Endodermal cell (in vitro differentiated cells): Measurements from ENCODE around the gene CD247. TPM values are rescaled to one million over a fixed set of nuclear protein-coding genes. Genes with fewer than 3 reads are reported as not detected.

Experiments used
- DNase-seq: peaks from one replicate; pipeline ENCODE4 v3.0.0-alpha.2; 2017
- H3K27ac ChIP-seq: 2 replicates; pipeline ENCODE4 v1.5.1; 2013; ENCODE audit warnings: mild to moderate bottlenecking, low read depth, low read length, moderate library complexity
- H3K27me3 ChIP-seq: 2 replicates; pipeline ENCODE4 v1.6.1; 2013; ENCODE audit warnings: mild to moderate bottlenecking, low read length, moderate library complexity; ENCODE audit not compliant: insufficient read depth, control insufficient read depth, poor library complexity, severe bottlenecking
- H3K36me3 ChIP-seq: 2 replicates; pipeline ENCODE4 v1.7.0; 2013; ENCODE audit warnings: mild to moderate bottlenecking, low read length, moderate library complexity; ENCODE audit not compliant: control insufficient read depth, insufficient read depth
- H3K4me1 ChIP-seq: one replicate; pipeline ENCODE4 v1.7.0; 2013; ENCODE audit warnings: low read length; ENCODE audit not compliant: control insufficient read depth, insufficient read depth
- H3K4me3 ChIP-seq: 2 replicates; pipeline ENCODE4 v1.5.1; 2013; ENCODE audit warnings: mild to moderate bottlenecking, low read length, moderate library complexity
- H3K9ac ChIP-seq: 2 replicates; pipeline ENCODE4 v1.6.1; 2013; ENCODE audit warnings: mild to moderate bottlenecking, low read length, moderate library complexity; ENCODE audit not compliant: poor library complexity, severe bottlenecking; ENCODE audit errors: extremely low read depth
- H3K9me3 ChIP-seq: 2 replicates; pipeline ENCODE4 v1.6.1; 2013; ENCODE audit warnings: mild to moderate bottlenecking, low read length, moderate library complexity; ENCODE audit not compliant: control insufficient read depth
- H3K27ac Mint-ChIP-seq: 2 replicates; pipeline ENCODE4 v1.8.0; 2020; ENCODE audit warnings: mixed read lengths
- H3K27me3 Mint-ChIP-seq: 2 replicates; pipeline ENCODE4 v1.8.0; 2021; ENCODE audit warnings: mild to moderate bottlenecking, mixed read lengths; ENCODE audit not compliant: insufficient read depth
- H3K36me3 Mint-ChIP-seq: 2 replicates; pipeline ENCODE4 v1.8.0; 2020; ENCODE audit warnings: low read depth, mixed read lengths
- H3K4me1 Mint-ChIP-seq: 2 replicates; pipeline ENCODE4 v1.8.0; 2020; ENCODE audit warnings: mixed read lengths
- H3K4me3 Mint-ChIP-seq: 2 replicates; pipeline ENCODE4 v1.8.0; 2020; ENCODE audit warnings: mild to moderate bottlenecking, moderate library complexity, mixed read lengths
- H3K9me3 Mint-ChIP-seq: 2 replicates; pipeline ENCODE4 v1.8.0; 2020; ENCODE audit warnings: mild to moderate bottlenecking, mixed read lengths
- CTCF ChIP-seq: fragments of 200-600 bp; sonication (generic); conservative IDR thresholded peaks from 2 replicates; pipeline ENCODE4 v1.5.0; 2021; ENCODE audit warnings: antibody characterized with exemption, mild to moderate bottlenecking
- WGBS, 2 experiments: methylation state at CpG; one replicate each; pipeline versions ENCODE4 v1.1.5 to v1.1.7; 2013; ENCODE audit warnings: missing lambda C conversion rate in 2 of 2, mixed read lengths in 1 of 2; ENCODE audit not compliant: insufficient coverage in 1 of 2, insufficient read length in 1 of 2; 5-methylcytosine and 5-hydroxymethylcytosine counted together
- total RNA-seq, 2 donors: library from RNA; stranded (reverse); fragmentation: NEBNext Ultra II Directional in 1 of 2; extraction: Animal tissue kit (Norgen Biotek cat#: 25700) in 1 of 2; gene quantifications; 2 replicates in 1 of 2; 3 replicates in 1 of 2; pipeline ENCODE4 v1.2.1, GENCODE V29; 2021

The CD247 gene
- total RNA-seq, 2 donors from 2014 or later, result 0.46 to 0.55 TPM

GRCh38 chr1:167544447-167545093 lies 26.2 kb upstream of the CD247 start:
- Histone ChIP-seq H3K27me3 (no peaks in the 10 kb centered on the region), H3K4me3 (no peak overlapping the region), H3K9me3 (no peaks in the 10 kb centered on the region), H3K4me1 (peaks cover 3% of the 10 kb centered on the region), H3K27ac (no peak overlapping the region), H3K36me3 (no peaks in the 10 kb centered on the region), H3K9ac (no peak overlapping the region)
- no peak for DNase-seq
- no peaks in the 10 kb centered on the region for H3K36me3 Mint-ChIP-seq
- WGBS, 2 experiments, result 89 to 99% methylated on average over 2 to 3 of the region's 3 CpGs
- TF ChIP-seq CTCF, result no peak
- H3K4me3 Mint-ChIP-seq, result no peak overlapping the region
- peaks cover 8% of the 10 kb centered on the region for H3K4me1 Mint-ChIP-seq
- no peaks in the 10 kb centered on the region for H3K9me3 Mint-ChIP-seq
- no peaks in the 10 kb centered on the region for H3K27me3 Mint-ChIP-seq
- no peak overlapping the region for H3K27ac Mint-ChIP-seq

- Histone ChIP-seq H3K9ac (no peak overlapping the region), H3K9me3 (no peaks in the 10 kb centered on the region), H3K27me3 (no peaks in the 10 kb centered on the region), H3K36me3 (no peaks in the 10 kb centered on the region), H3K27ac (no peak overlapping the region), H3K4me3 (no peak overlapping the region), H3K4me1 (peaks cover 3% of the 10 kb centered on the region)
- TF ChIP-seq CTCF, result no peak
- DNase-seq, result no peak
- no peak overlapping the region for H3K27ac Mint-ChIP-seq
- peaks cover 2% of the 10 kb centered on the region for H3K4me1 Mint-ChIP-seq
- H3K4me3 Mint-ChIP-seq, result no peak overlapping the region
- no peaks in the 10 kb centered on the region for H3K27me3 Mint-ChIP-seq
- no peaks in the 10 kb centered on the region for H3K9me3 Mint-ChIP-seq
- WGBS, 2 experiments, result 92 to 95% methylated on average over 10 to 13 of the region's 13 CpGs
- no peaks in the 10 kb centered on the region for H3K36me3 Mint-ChIP-seq
These were observed 25.1 kb upstream of the CD247 start for GRCh38 chr1:167543199-167543990.

GRCh38 chr1:167542109-167543032 lies 24.0 kb upstream of the CD247 start:
- Mint-ChIP-seq H3K4me3 (no peak overlapping the region), H3K36me3 (no peaks in the 10 kb centered on the region), H3K4me1 (peaks cover 2% of the 10 kb centered on the region), H3K27me3 (no peaks in the 10 kb centered on the region), H3K9me3 (no peaks in the 10 kb centered on the region), H3K27ac (no peak overlapping the region)
- no peak overlapping the region for H3K27ac ChIP-seq
- peaks cover 3% of the 10 kb centered on the region for H3K4me1 ChIP-seq
- H3K27me3 ChIP-seq, result no peaks in the 10 kb centered on the region
- H3K9me3 ChIP-seq, result no peaks in the 10 kb centered on the region
- TF ChIP-seq CTCF, result no peak
- no peaks in the 10 kb centered on the region for H3K36me3 ChIP-seq
- DNase-seq, result no peak
- H3K9ac ChIP-seq, result no peak overlapping the region
- WGBS, 2 experiments, result 91 to 92% methylated on average over 7 to 12 of the region's 12 CpGs
- H3K4me3 ChIP-seq, result no peak overlapping the region
